Measurements from ENCODE around the gene CAPN10.

Gene CAPN10

DNA sequence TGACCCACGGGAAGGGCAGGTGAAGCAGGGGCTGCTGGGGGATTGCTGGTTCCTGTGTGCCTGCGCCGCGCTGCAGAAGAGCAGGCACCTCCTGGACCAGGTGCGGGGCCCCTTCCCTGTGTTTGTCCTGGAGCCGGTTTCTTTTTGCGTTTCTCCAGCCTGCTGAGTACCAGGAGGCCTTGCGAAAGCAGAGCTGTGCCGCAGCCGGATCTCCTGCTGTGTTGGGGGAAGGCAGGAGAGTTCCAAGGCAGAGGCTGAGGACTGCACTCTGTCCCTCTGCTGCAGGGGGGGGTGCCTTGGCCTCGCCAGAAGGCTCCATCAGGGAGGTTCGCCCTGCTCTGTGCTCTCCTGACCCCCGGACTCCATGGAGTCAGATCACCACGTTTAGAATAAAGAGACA lies 2.8 kb downstream of the CAPN10 start:
- DNase-seq (ENCODE audit: low read depth): no peak

DNA sequence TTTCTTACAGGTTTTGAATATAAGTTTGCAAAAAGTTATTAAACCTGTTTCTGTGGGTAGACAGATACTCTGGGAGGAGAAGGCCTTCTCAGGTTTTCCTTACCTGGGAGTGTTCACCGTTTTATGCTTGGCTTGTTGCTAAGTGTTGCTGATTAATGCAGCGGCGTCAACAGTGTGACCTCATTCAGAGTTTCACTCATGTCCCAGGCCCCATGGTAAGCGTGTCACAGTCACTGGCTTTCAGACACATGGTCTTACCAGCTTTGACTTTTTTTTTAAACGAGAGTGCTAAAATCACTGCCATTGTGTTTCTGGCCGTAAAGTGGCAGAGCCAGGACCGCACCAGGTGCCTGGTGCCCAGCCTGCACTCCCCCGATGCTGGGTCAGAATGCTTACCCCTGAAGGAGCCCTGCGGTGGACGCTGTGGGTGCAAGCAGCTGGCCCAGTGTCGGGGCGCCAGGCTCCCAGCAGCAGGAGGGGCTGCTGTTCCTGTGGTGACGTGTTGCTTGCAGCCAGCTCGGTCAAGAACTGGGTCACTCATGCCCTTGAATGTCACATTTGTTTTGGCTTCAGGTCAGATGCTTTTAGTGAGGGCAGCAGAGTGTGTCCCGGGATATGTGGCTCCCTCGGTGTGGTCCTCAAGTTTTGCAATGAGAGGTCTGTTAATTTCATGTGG lies 3.5 kb downstream of the CAPN10 start:
- DNase-seq (ENCODE audit: low read depth): no peak

DNA sequence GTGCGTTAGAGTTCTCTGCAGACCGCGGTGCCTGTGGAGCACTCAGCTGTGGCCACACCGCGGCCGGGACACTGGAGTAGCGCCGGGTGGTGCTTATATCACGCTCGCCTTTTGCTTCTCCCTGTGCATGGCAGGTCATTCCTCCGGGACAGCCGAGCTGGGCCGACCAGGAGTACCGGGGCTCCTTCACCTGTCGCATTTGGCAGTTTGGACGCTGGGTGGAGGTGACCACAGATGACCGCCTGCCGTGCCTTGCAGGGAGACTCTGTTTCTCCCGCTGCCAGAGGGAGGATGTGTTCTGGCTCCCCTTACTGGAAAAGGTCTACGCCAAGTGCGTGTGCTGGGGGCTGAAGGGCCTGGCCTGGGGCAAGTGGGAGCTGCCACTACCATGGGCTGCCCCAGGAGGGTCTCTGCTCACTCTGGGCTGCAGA lies 4.2 kb downstream of the CAPN10 start:
- no peak for DNase-seq (ENCODE audit: low read depth)

DNA sequence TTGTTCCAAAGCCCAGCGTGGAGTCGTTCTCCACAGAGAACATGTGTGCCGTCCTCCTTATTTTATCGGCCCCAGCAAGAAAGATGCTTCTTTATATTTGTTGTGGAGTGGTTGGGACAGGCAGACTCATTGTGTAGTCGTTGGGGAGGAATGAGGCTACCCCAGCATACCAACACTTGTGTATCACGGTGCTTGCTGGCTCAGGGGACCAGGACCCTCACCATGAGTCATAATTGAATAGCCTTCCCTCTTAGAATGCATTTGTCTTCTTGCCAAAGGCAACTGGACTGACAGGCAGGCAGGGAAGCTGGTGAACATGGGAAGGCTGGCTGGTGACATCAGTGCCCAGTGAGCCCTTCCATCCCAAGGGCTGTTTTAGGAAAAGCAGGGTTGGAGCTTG lies 4.7 kb downstream of the CAPN10 start:
- DNase-seq (ENCODE audit: low read depth): no peak

DNA sequence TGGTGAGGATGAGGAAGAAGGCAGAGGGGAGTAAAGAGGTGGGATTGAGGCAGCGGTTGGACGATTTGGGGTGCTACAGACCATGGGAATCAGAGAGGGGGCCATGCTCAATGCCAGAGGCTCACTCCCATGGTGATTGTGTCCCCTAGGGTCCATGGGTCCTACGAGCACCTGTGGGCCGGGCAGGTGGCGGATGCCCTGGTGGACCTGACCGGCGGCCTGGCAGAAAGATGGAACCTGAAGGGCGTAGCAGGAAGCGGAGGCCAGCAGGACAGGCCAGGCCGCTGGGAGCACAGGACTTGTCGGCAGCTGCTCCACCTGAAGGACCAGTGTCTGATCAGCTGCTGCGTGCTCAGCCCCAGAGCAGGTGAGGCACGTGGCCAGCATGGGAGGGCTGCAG lies 5.2 kb downstream of the CAPN10 start:
- DNase-seq (ENCODE audit: low read depth): no peak

DNA sequence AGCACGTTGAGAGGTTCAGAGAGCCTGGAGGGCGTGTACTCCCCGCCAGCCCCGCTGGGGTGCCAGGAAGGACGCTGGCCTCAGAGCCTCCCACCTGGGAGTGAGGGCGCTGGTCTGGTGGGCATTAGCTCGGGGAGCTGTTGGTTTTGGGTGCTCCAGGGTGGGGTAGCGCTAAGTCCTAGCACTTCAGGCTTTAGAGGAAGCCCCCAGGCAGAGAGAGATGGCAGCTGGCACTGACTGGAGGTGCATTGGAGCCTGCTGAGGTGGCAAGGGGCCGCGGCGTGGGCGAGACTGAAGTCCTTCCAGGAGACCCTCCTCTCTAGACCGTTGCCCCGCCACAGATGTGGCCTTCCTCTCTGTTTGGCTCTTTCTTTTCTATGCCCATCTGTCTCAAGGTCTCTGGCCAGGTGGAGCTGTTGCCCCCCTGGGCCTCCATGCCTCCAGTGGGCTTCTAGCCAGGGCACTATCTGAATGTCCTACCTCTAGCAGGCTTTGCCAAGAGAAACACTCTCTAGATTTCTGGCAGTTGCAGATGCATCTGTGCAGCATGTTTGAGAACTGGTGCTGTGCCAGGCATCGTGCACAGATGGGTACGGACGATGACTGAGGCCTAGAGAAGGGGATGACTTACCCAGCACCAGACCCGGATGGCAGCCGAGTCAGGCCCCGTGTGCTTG lies 6.6 kb downstream of the CAPN10 start:
- no peak for DNase-seq (ENCODE audit: low read depth)

DNA sequence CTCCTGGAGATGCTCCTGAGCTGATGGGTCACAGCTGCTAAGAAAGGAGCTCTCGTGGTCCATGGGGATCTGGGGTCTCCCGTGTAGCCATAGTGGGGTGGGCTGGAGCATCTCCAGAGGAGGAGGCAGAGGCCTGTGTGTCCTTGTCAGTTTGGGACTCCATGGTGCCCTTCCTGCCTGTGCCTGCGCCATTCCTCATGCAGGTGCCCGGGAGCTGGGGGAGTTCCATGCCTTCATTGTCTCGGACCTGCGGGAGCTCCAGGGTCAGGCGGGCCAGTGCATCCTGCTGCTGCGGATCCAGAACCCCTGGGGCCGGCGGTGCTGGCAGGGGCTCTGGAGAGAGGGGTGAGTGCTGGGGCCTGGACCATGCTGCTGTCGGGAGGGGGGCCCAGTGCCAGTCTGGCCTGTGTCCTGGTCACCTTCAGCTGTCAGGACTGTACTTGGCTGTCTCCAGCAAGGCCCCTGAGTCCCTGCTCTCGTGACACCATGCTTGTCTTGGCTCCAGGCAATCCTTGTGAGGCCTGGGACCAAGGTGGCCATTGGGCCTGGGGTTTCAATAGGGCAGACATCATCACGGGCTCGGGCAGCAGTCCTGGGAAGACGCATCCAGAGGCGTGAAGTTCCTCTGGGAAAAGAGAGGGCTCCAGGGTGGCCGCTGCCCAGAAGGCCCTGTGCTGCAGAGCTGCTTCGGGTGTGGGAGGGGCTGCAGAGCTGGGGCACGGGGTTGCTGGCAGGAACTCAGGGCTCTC lies 7.3 kb downstream of the CAPN10 start:
- no peak for DNase-seq (ENCODE audit: low read depth)

DNA sequence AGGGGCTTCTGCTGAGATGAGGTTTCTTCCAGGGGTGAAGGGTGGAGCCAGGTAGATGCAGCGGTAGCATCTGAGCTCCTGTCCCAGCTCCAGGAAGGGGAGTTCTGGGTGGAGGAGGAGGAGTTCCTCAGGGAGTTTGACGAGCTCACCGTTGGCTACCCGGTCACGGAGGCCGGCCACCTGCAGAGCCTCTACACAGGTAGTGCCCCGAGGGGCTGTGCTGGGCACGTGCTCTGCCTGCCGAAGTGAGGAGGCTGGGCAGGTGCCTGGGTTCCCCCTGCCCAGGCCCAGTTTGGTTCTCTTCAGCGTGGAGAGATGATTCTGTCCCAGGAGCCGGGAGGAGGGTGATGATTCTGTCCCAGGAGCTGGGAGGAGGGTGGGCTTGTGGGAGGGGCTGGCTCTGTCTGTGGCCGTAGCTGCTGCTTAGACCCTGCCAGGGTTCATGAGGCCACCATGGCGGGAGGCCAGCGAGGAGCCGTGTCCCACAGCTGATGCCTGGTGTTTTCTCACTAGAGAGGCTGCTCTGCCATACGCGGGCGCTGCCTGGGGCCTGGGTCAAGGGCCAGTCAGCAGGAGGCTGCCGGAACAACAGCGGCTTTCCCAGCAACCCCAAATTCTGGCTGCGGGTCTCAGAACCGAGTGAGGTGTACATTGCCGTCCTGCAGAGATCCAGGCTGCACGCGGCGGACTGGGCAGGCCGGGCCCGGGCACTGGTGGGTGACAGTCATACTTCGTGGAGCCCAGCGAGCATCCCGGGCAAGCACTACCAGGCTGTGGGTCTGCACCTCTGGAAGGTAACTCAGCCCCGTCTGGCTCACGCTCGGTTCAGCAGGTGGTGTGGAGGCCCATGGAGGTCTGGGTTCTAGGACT lies 8.2 kb downstream of the CAPN10 start:
- no peak for DNase-seq (ENCODE audit: low read depth)

DNA sequence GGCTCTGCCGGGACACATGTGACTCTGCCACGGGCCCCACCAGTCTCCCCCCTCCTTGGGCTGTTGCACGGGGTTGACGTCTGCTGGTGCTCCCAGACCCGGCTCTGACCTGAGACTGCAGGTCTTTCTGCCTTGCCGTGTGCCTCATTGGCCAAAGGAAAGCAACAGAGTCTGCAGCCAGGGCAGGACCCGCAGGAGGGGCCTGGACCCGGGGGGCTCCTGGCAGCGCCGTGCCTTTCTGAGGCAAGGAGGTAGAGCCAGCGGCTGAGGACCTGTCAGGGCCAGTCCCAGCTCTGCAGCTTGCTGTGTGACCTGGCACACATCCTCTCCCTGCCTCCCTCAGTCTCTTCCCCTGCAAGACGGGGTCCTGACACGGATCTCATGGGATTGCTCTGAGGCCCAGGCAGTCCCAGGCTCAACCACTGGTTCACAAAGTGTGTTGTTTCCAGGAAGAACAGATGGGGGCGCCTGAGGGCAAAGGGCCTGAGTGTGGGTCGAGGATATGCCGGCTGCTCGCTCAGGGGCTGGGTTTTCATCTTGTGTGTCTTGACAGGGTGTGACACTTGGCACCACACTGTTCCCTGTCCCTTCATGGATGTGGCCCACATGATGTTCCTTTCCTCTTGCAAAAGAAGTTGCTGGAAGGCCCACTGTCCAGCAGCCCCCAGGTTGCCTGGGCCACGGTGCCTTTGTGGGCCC lies 9.0 kb downstream of the CAPN10 start:
- DNase-seq (ENCODE audit: low read depth): no peak

DNA sequence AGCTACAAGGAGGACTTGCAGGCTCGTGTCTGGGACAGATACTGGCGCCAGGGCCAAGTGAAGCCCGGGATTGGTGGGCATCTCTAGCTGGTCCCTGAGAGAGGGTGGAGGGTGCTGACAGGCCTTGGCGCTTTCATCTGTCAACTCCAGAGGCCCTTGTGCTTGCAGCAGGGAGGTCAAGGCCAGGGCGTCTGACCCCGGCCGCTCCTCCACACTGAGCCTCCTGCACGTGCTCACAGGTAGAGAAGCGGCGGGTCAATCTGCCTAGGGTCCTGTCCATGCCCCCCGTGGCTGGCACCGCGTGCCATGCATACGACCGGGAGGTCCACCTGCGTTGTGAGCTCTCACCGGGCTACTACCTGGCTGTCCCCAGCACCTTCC lies 9.5 kb downstream of the CAPN10 start:
- no peak for DNase-seq (ENCODE audit: low read depth)

DNA sequence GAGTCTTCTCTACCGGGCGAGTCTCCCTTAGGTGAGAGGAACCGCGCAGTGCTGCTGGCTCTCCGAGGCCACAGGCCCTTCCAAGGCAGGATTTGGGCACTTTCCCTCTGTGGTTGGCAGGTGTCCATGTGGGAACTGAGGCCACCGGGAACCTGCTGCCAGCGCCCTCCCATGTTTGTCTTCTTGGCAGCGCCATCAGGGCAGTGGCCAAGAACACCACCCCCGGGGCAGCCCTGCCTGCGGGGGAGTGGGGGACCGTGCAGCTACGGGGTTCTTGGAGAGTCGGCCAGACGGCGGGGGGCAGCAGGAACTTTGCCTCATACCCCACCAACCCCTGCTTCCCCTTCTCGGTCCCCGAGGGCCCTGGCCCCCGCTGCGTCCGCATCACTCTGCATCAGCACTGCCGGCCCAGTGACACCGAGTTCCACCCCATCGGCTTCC lies 10.0 kb downstream of the CAPN10 start:
- no peak for DNase-seq (ENCODE audit: low read depth)

DNA sequence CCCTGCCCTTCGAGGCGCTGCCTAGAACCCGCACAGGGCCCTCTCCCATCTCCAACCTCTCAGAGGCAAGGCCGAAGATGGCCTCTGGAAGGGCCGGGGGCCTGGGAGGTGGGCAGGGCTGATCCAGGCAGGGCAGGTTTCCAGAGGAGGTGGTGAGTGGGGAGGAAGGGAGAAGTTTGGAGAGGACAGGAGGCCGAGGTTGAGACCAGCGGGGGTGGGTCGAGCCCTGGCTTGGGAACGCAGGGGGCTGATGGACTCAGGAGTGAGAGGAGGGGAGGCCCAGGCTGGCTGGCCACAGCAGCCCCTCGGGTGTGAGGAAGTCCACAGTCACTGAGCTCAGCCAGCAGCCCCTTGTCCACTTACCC lies 10.5 kb downstream of the CAPN10 start:
- DNase-seq (ENCODE audit: low read depth): no peak

DNA sequence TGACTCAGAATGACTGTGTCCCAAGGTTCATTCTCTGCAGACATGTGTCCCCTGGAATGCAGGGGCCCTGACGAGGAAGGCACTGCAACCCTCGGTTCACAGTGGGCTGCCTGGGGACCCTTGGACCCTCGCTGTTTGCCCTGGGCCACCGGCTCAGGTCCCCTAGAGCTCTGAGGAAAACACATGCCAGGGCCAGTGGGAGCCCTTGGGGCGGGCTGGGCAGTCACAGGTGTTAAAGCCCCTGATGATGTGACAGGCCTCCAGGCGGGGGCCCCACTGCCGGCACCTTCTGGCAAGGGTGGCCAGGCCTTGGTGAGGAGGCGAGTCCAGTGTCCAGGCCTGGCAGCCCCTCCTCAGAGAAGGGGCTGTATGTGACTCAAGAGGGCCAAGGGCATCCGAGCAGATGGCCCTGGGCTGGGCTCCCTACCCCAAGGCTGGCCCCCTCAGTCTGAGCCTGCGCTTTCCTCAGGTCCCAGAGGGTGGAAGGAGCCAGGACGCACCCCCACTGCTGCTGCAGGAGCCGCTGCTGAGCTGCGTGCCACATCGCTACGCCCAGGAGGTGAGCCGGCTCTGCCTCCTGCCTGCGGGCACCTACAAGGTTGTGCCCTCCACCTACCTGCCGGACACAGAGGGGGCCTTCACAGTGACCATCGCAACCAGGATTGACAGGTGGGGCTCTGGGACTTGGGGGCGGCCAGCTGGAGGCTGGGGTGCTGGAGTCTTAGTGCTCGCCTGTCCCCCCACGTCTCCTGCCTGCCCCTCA lies 11.1 kb downstream of the CAPN10 start:
- DNase-seq (ENCODE audit: low read depth): no peak

DNA sequence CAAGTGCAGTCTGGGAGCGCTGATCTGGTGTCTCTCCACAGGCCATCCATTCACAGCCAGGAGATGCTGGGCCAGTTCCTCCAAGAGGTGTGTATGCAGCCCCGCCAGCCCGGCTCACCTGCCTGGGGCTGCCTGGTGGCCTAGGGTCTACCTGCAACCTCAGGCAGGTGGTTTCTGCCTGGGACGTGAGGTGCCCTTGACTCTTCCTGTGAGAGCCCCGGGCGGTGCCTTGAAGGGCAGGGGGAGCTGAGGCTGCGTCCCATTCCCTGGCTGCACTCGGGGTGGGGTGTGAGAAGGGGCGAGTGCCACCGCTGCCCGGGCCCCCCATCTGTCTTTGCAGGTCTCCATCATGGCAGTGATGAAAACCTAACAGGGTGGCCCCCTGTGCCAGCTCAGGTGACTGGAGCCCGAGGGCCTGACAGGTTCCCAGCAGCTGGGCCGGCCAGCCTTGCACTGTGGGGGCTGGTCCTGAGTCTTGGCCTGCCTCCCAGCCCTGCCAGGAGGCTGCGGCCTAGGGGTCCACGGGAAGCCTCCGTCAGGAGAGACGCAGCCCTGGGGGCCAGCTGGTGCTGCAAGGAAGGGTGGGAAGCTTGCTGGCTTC lies 11.9 kb downstream of the CAPN10 start:
- no peak for DNase-seq (ENCODE audit: low read depth)

DNA sequence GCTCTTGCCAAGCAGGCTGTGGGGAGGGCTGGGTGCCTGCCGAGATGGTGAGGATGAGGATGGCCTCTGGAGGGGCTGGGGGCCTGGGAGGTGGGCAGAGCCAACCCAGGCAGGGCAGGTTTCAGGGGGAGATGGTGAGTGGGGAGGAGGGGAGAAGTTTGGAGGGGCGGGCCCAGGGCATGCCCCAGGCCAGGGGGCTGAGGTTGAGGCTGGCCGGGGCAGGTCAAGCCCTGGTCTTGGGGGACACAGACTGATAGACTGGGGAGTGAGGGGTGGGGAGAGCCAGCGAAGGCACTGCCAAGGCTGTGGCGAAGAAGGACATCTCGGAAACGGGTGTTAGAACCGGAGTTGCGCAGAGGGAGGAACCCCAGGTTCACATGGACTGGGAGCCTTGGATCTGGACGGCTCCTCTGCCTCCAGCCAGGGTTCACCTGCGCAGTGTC lies 12.6 kb downstream of the CAPN10 start:
- DNase-seq (ENCODE audit: low read depth): no peak

DNA sequence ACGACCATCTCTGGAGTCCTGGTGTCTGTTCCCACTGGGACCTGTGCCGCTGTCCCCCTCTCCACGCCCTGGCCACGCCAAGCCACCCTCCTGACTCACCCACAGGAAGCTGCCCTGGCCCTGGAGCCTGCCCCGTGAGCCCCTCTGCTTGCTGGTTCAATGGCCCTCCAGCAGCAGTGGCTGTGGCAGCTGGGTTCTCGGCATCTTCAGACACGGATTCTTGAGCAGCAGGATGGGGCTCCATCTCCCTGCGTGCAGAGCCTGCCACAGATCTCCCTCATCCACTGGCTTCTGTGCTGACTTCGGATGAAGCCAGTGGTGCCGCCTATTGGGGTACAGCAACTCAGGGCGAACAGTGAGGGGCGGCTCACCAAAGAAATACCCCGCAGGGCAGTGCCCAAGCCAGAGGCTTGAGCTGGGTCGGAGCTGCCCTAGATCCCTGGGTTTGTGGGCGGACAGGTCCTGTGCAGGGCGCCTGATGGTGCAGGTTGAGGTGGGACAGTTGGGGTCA lies 14.0 kb downstream of the CAPN10 start:
- DNase-seq (ENCODE audit: low read depth): no peak

DNA sequence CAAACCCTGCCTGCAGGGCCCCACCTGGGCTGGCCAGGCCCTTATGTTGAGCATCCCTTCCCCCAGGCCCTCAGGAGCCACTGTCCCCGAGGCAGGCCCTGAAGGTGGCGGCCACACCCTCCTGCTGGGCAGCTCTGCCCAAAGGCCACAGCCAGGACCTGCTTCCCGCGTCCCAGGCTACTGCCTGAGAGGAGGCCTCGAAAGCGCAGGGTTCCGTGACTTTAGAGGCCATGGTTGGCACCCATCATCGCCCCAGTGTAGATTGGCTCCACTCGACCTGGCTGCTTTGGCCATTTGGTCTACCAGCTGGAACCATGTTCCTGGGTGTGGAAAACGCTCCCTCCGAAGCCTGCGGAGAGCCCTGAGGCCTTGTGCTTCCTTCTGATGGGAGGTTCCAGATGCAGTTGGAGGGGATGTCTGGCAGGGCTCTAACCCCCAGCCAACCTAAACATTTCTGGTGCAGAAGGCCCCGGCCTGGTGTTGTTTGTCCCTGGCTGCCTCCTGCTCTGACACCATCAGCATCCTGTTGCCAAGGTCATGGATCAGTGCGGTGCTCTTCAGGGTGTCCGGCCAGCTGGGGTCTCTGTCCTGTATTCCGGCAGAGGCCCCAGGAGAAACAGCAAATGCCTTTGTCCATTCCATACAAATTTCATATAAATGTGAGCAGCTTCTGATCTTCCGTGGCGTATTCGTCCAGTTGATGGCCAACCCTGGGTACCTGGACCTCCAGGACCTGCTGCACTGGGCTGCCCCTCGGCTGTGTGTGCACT lies 14.7 kb downstream of the CAPN10 start:
- no peak for DNase-seq (ENCODE audit: low read depth)

DNA sequence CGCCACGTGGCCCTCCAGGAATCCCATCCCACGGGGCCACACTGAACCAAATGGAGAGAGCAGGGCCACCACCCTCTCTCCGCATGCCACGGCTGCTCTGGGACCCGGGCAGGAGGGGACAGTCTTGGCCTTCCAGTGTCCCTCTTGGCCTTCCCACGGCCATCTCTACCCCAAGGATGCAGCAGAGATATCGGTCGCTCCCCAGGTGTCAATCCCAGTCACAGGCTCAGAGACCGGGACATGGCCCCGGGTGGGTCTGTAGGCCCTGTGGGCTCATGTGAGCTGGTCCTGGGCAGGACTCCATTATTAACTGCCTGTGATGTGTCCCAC lies 15.3 kb downstream of the CAPN10 start:
- no peak for DNase-seq (ENCODE audit: low read depth)

DNA sequence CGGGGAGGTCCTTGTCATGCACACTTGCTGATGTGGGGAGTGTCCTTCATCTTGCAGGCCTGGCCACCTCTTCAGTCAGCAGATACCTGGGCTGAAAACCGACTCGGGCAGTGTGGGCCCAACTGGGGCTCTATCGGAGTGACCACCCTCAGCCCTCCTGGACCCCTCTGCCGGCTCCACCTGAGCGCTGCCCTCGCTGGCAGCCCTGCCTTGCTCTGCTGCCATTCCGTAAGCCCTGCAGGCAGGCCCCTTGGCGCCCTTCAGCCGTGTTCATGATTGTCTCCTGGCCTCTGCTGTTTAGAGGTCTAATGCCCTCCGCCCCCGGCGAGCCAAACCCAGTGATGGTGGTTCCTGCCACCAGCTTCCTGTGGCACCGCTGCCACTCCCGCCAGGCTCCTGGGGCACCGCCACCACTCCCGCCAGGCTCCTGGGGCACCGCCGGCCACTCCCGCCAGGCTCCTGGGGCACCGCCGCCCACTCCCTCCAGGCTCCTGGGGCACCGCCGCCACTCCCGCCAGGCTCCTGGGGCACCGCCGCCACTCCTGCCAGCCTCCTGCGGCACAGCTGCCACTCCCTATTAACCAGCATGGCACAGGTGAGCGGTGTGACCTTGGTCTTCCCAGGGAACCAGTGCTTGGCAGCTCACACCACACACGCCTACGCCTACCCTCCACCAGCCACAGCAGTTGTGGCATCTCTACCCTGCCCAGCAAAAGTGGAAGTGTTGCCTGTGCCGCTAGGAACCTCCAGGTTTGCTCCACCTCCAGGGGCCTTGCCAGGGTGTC lies 15.9 kb downstream of the CAPN10 start:
- DNase-seq (ENCODE audit: low read depth): no peak

All from T follicular helper cell (primary cell).